HTERT RPE-1 (cell line): ENCODE results near the gene ATP9A.

Source experiments
- in situ Hi-C: fragments of 300-500 bp; cut with MboI; formaldehyde crosslinking; loops from 4 replicates; pipeline ENCODE4 v1.14.3; 2020; ENCODE audit warnings: low sequenced_read_pairs

The ATP9A gene

DNA sequence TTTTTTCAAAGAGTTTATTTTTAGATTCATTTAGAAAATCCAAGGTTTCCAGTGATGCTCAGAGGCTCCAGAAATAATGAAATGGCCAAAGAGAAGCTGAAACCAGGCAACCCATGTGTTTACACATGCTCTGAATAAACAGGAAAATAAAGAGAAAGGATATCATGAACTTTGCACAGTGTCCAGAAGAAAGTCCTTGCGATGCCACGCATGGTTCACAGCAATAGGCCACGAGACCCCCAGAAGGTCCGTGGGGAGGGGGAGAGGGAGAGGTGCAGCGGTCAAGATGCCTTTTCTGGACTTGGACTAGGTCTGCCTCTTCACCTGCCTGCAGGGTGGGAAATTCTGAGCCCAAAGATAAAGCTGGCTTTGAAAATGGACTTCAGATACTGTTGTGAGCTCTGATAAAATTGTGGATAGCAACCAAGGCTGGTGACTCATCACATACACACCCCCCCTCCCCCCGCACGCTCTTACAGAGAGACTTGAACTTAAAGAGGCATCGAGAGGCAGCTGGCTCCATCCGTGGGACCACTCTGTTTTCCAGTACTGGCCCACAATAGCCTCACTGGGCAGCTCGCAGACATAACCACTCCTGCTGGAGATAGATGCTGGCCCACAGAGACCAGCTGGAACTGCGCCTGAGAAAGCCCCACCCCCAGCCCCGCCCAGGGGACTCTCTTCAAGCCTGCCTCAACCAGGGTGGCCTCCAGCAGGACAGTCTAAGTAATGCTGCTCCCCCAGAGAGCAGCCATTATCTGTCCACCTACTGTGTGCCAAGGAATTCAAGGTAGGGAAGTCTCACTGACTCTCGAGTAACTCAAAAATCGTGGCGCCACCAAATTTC lies 204.5 kb downstream of the ATP9A start:
- in situ Hi-C loops, result no loop called here

DNA sequence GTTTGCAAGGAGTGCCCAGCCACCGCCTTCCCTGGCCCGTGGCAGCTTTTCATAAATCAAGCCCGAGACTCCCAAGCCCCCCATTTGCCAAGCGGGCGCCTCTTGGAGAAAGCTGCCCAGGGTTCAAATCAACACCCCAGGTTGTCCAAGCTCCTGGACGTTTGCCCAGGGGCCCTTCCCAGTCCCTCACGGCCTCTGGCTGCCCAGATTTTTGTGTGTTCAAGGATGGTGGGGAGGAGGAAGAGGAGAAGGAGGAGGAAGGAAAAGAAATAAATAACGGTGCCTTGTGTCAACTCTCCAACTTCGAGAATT lies 205.1 kb downstream of the ATP9A start:
- in situ Hi-C loops, result no loop called here

DNA sequence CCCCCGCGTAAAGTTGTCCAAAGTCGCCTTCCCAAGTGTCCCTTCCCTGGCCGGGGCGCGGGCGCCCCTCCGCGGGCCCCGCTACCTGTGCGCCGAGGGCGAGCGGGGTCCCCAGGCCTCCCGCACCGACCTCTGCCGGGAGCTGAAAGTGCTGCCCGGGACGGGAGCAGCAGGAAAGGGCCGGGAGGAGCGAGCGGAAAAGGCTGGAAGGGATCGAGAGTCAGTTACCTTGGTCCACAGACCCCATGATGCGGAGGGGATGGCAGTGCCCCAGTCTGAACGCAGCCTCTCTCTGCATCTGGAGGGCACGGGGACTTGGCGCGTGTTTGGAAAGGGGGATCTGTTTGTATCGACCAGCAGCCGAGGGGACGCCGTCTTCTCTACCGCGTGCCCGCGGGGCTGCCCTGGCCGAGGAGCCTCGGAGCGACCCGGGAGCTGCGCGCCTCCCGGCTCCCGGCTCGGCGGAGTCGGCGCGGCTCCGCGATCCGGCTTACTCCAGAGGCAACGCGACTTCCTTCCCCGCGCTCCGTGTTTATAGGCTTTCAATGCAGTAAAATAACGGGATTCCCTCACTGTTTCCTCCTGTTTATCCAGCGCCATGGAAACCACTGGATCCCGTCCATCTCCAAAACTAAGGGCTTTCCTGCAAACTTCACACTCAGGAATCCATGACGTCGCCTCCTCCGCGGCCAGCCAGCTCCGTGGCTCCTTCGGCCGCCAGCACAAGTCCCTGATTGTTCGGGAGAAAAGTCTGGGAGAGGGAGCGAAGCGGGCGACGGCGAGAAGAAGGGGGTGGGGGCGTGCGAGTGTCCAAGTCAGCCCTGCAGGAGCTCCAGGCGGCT lies 205.6 kb downstream of the ATP9A start:
- in situ Hi-C loops, result no loop called here

DNA sequence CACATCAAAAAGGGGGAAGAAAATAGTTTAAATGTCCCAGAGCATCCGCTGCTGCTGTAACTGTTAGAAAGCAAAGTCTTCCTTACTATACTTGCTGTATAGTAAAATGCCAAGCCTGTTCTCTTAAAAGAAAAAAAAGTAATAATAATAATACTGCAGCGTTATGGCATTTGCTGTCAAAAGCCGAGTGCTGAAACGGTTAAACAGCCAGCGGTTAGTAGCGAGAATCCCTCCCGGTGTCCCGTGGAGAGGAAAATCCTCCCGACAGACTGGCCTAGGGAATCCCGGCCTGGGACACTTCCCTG lies 206.2 kb downstream of the ATP9A start:
- in situ Hi-C loops, result no loop called here

DNA sequence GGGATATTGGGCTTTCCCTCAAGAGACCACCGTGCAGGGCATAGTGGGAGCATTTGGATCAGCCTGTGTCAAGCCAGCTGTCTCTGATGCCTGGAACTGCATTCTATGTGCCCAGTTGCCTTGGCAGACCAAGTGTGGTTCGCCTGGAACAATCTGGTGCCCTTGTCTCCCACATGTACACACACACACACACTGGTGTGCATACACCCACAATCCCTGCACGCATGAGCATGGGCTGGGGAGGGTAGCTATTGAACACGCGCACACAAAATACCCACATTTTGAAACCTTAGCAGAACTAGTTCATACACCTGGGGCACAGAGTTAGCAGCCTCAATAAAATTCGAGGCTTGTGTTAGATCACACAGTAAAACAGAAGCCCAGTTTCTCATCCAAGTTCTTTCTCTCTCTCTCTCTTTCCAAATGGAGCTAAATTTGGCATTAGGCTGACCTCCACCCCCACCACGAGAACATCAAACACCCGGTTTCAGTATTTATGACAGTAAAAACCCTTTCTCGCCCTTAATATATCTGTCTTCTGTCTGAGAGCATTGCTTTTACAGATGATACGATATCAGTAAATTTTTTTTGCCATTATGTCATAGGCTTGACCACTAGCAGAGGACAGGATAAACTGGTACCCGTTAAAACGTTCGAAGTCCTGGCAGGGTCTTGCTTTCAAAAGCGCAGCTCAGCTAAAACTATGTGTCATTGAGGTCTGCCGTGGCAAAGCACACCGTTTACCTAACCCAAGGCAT lies 207.5 kb downstream of the ATP9A start:
- in situ Hi-C loops, result no loop called here

DNA sequence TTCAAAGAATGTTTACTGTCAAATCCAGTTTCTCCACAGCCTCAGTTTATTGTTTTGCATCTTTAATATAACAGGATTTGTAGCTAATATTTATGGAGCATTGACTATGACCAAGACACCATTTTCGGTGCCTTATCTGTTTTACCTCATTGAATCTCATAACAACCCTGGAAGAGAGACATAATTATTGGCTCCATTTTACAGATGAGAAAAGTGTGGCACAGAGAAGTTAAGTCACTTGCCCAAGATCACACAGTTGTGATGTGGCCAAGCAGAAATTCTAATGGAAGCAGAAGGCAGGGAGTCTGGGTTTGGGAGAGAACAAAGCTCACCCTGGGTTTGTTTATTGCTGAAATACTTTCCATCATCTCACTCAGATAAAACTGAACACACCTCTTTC lies 208.1 kb downstream of the ATP9A start:
- in situ Hi-C loops, result no loop called here

DNA sequence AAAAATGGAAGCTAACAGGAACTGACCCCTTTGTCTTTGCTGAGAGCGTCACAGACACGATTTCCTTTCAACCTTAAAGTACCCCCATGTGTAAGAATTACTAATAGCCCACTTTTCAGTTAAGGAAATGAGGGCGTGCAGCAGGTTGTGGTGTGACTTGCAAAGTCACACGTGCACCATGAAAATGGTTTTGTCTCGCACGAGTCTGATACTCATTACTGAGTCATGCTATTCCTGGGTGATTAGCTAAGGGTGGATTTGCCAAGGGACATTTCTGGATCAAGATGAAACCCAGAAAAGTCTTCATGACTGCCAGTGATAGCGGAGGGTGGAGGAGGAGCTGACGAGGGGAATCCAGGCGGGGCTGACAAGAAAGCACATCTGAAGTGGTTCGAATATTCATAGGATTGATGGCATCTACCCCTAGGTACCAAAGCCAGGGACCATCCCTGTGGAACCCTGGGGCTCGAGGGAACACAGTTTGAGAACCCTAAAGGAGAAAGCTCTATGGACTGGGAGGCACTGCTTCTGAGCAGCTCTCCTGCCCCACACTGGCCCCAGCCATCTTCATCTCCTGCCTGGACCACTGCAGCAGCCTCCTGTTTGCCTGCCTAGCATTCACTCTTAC lies 213.5 kb downstream of the ATP9A start:
- in situ Hi-C loops, result no loop called here

DNA sequence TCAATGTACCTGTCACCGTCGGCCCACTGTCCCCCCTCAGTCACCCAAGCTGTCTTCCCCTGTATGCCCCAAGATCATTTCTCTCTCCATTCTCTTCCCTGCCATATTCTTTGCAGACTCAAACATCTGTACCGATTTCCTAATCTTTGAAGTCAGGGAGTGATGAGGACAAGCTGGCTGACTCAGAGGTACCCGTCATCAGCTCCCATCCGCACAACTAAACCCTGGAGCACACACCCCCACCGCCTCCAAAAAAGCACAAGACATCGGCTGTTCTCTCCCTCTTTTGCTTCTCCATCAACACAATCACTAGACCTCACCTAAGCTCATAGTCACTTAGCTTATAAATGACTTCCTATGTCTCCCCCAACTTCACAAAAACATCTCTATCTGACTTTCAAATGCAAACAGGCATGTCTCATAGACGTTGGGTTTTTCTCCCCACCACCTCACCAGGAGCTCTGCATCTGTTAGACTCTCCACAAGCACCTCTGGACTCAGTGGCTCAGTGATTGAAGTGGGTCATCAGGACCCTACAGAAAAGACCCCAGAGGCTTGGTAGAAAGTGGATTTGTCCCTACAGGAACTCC lies 214.2 kb downstream of the ATP9A start:
- in situ Hi-C loops, result no loop called here

DNA sequence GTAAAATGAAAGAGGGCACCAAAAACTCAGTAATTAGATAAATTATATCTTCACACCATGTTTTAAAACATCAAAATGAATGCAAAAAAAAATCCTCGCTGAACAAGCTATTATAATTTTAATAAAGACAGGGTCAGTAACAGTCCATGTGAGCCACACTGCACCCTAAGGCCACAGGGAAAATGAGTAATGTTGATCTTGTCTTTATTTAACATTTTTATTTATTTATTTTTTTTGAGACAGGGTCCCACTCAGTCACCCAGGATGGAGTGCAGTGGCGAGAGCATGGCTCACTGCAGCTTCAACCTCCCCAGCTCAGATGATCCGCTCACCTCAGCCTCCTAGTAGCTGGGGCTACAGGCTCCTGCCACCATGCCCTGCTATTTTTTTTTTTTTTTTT lies 217.0 kb downstream of the ATP9A start:
- in situ Hi-C loops, result no loop called here

DNA sequence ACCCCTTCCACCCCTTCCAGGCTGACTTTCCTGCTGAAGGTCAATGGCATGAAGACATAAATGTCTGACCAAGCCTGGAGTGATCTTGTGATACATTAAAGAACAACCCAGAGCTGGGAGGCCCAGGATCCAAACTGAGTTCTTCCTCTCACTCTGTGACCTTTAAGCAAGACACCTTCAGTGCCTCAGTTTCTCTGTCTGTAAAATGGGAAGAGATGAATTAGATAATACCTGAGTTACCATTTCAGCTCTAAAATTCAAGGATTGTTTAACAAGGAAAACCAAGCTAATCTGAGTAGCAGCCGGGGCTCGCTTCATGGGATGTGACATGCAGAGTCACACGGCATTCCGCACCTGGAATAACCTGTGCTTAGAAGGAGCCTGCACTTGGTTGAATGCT lies 218.7 kb downstream of the ATP9A start:
- in situ Hi-C loops, result no loop called here

DNA sequence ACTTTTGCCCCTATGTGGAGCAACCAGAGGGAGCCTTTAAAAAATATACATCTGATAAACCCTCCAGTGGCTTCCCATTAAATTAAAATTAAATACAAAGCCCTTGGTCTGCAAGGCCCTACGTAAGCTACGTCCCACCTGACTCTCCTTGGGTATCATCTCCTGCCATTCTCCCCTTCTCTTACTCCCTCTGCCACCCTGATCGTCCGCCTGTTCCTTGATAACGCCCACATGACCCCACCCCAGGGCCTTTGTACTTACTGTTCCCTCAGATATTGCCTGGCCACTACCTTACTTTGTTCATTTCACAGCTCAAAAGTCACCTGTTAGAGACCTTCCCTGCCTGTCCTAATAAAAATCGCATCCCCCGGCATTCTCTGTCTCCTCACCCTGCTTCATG lies 220.2 kb downstream of the ATP9A start:
- in situ Hi-C loops, result no loop called here
